Loucy (cell line): Measurements from ENCODE around the gene PARD3B.

Experiments used
- EZH2phosphoT487 ChIP-seq: fragments of 200-600 bp; IDR thresholded peaks from 2 replicates; pipeline ENCODE4 v1.6.1; 2018; ENCODE audit warnings: antibody characterized with exemption, mild to moderate bottlenecking, moderate library complexity, borderline replicate concordance
- TF ChIP-seq, protein P1 (sequence below): fragments of 200-600 bp; sonication (generic); conservative IDR thresholded peaks from 2 replicates; pipeline ENCODE4 v1.5.1; 2014; ENCODE audit warnings: mild to moderate bottlenecking, antibody characterized with exemption, low read length

- TF ChIP-seq, protein P1, sequence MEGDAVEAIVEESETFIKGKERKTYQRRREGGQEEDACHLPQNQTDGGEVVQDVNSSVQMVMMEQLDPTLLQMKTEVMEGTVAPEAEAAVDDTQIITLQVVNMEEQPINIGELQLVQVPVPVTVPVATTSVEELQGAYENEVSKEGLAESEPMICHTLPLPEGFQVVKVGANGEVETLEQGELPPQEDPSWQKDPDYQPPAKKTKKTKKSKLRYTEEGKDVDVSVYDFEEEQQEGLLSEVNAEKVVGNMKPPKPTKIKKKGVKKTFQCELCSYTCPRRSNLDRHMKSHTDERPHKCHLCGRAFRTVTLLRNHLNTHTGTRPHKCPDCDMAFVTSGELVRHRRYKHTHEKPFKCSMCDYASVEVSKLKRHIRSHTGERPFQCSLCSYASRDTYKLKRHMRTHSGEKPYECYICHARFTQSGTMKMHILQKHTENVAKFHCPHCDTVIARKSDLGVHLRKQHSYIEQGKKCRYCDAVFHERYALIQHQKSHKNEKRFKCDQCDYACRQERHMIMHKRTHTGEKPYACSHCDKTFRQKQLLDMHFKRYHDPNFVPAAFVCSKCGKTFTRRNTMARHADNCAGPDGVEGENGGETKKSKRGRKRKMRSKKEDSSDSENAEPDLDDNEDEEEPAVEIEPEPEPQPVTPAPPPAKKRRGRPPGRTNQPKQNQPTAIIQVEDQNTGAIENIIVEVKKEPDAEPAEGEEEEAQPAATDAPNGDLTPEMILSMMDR: no peak
- no peak for TF ChIP-seq EZH2phosphoT487
Measured at GRCh38 chr2:204515416-204515815, 29.9 kb upstream of the PARD3B start.
